Femur (tissue), 1 donor: ENCODE data around the gene MTMR6.
"Not testable (repeated sequence)": the region's sequence is repeated elsewhere in the genome, so short reads cannot be mapped to it uniquely, and the experiment has no call there.

Source experiments
- DNase-seq: peaks from one replicate; pipeline ENCODE4 v3.0.0-alpha.2; 2017

The MTMR6 gene

DNA sequence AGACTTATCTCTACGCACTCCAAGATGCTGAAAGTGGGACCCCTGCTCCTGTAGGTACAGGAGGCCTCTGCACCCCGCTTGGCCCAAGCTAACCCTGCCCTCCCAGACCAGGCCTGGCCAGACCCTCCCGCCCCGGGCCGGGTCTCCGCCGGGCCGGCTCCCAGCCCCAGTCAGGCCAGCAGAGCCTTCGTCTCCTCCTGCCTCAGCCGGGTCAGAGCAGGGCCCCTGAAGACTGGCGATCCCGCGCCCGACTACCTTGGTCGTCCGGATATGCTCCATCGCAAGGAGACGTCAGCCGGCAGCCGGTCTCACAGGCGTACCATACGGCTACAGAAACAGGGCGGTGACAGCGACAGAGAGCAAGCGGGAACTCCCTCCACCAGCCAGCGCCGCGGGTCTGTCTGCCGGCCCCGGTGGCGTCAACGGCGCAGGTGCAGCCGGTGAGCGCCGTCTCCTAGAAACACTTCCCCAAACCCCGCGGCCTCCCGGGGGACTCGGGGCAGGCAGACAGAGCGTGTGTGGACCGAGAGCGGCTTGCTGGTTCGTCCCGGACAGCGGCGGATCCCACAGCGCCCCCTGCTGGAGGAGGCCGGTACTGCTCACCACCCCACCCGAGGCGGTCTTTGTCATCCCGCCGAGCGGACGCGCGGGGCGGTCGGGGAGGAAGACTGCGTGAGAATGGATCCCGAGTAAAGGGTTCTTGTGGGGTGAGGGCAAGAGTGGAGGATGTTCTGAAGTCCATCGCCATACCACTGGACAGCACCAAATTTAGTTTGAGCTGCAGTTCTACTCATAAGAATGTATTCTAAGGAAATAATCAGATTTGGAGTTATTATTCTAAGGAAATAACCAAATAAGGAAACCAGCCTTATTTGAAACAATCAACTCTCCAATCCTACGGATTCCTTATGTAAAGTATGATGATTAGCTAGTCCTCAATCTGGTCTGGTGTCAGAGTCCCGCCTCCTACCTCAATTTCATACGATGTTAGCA, at the start of gene MTMR6:
Gene MTMR6, minus strand, starts transcription at position 520 of the 993 bp plus-strand sequence. Its CDS starts 241 bp downstream, at position 279.
- peak; percentile 96 for DNase-seq

DNA sequence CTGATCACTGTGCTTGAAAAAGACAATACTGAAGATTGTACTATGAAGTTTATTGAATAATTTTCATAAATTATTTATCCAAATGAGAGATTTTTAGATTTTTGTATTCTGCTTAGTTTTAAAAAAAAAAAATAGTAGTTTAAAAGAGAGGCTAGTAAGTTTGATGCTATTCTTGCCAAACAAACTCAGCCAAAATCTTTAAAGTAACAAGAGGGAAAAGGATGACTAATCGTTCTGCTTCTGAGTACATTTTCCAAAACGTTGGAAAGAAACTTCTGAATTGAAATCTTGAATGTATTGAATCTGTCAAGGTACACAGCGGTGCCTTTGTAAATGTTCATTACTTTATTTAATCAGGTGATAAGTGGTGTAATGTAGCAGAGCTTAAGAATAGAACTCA, 48.6 kb upstream of the MTMR6 start:
- no peak for DNase-seq

DNA sequence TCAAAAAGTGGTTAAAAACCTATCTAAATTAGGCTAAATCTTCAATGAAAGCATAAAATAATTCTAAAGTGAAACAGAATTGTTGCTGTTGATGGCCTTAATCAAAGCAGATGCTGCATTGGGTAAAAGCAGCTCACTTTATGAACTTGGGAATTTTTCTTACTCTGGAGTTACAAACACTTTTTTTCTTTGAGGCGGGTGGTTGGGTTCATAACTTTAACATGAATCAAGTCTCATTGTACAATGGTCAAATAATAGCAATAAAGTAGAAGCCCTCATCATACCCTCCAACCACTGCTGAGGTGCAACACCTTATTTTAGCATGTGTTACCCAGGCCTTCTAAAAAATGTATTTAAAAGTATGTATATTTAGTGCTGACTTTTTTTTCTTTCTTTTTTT, 43.3 kb upstream of the MTMR6 start:
- no peak for DNase-seq

DNA sequence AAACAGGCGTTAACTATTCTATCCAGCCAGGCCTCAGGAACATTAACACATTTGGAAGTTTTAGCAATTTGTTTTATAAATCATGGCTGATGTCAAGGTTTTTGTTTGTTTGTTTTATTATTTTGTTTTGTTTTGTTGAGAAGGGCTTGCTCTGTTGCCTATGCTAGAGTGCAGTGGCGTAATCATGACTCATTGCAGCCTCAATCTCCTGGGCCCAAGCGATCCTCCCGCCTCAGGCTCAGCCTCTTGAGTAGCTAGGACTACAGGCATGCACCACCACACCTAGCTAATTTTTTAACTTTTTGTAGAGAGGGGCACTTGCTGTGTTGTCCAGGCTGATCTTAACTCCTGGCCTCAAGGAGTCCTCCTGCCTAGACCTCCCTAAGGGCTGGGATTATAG, 42.4 kb upstream of the MTMR6 start:
- DNase-seq: no peak

DNA sequence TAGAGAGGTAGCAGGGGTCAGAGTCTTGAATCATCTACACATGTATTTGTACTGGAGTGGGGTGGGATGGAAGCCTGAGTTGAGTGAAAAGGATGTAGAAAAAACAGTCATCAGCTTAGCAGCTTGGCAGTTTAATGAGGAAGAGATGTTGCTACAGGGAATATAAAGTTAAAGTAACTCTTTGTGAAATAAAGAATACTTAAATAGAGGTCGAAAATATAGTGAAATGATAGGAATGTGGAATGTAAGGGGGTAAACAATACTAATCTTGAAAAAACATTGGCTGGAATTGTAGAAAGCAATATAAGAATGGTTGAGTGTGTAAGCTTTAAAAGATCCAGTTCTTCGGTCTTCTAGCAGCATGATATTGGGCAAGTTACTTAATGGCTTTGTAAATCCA, 36.8 kb upstream of the MTMR6 start:
- no peak for DNase-seq

DNA sequence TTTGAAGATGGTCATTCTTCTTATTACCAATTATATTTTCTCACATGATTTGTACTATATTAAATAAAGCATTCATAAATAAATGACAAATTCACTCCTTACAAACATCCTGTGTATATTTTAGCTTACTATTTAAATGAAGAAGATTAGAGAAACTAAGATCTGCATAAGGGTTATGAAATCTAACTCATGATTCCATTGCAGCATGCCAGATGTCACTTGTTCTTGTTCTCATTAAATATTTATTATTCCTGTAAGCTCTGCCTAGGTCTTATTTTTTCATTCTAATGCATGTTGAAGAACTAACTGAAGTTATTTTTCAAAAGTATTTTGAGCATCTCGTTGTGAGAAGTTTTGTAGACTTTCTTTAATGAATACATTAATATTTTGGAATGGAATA, 32.5 kb upstream of the MTMR6 start:
- no peak for DNase-seq

DNA sequence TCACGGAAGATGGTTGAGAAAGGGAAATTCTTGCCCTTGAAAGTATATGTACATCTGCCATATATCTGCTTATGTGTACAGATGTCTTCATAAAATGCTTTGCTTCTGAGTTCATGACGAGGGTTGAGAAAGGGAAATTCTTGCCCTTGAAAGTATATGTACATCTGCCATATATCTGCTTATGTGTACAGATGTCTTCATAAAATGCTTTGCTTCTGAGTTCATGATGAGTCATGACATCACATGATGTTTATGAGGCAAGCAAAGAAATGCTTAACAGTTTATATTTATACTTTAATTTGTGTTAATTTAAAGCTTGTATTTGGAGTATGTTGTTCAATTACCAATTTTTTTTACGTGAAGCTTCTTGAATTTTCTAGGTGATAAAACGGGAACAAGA, 31.7 kb upstream of the MTMR6 start:
- not testable (repeated sequence) for DNase-seq

DNA sequence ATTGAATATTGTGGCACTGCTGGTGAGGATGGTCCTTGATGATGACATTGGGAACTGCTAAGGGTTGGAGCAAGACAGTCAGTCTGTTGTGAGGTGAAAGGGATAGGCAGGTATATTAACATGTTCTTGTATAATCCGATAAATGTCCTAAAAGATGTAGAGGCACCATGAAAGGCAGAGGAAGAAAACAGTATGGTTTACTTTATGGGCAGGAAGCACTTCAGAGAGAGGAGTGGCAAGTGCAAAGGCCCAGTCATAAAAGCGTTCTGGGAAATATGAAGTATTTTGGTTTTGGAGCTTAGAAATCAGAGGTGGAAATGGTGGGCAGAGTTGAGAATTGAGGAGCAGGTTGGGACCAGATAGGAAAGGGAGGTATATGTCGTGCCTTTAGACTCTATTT, 23.6 kb upstream of the MTMR6 start:
- DNase-seq: no peak

DNA sequence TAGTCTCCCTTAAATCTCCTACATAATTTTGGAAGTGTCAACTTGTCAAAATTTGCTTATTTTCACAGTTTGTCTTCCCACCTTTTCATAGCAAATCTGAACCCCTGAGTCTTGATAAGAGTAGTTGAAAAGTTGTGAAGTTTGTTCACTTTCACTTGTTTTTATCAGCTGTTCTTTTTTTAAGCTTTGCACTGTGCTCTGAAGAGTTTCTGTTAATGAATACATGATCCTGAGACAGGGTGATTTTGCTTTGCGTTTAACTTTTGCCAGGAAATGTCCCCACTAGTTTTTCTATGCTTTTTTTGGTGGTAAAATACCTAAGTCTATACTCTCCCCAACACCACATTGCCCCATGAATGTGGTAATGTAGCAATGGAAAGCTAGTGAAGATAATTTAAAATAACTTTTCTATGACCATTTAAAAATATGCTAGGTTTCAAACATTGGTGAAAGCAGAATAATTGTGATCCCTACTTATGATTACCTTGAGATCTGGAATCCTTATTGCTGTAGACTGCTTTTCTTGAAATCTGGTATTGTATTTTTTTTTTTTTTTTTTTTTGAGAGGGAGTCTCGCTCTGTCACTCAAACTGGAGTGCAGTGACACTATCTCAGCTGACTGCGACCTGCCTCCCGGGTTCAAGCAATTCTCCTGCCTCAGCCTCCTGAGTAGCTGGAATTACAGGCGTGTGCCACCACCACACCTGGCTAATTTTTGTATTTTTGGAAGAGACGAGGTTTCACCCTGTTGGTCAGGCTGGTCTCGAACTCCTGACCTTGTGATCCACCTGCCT, 19.6 kb upstream of the MTMR6 start:
- no peak for DNase-seq

DNA sequence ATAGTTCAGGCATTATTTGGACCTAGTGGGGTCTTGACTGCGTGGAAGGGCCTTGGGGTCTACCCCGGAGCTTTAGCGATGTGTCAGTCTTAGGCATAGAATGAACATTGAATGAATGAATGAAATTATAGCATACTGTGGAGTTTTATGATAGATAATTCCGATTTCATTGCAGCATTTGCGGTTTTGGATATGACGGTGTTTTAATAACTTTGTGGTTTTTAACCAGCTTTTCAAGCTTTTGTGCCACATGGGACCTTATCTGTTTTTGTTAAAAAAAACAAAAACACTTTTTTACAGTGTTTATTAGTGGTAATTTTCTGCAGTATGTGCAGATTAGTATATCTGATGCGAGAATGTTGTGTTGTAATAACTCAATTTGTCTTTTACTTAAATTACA, 14.8 kb upstream of the MTMR6 start:
- DNase-seq: no peak

DNA sequence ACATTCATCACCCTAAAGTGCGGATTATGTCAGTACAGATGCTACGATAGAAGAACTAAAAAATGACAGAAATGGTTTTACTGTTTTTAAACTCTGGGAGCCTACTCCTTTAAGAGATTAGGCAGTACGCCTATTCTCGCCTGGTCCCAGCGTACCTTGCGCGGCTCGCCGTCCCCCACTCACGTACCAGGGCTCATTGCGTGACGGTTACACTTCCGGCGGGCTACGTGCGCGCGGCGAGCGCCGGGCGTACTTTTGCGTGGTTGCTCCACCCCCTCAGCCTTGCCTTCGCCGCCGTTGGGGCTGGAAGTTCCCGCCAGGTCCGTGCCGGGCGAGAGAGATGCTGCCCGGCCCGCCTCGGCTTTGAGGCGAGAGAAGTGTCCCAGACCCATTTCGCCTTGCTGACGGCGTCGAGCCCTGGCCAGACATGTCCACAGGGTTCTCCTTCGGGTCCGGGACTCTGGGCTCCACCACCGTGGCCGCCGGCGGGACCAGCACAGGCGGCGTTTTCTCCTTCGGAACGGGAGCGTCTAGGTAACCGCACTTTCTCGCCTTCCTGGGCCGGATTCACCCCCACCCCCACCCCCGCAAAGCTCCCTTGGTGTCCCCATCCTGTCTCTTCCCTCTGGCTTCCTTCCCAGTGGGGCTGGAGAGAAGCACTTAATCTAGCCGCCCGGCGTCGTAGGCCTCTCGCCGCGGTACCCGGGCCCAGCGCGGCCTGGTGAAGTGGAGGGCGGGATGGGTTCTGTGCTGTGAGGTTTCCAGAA, 14.2 kb upstream of the MTMR6 start, which contains the start of gene NUP58:
Gene NUP58, plus strand, starts transcription at position 279 of the 767 bp plus-strand sequence. Its CDS starts 149 bp downstream, at position 428.
- peak; percentile 97 for DNase-seq

DNA sequence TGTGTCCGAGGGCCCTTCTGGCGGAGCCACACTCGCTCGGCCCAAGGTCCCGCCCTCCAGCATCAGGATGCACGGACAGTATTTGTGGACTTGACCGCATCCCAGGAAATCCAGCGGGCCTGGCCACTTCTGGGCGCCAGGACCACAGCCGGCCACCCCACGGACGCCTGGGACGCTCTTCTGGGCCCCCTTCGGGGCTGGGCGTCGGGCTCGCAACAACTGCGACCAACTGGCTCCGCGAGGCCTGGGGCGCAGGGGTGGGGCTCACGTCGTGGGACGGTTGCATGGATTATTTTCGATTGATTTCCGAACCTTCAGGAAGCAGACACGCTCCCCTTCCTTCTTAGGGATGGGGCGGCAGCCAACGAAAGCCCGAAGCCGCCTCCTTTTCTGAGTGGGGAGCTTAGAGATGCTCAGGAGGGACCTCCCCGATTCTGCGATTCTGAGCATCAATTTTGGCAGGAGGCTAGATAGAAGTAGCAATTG, 13.6 kb upstream of the MTMR6 start:
- DNase-seq: peak; percentile 60

DNA sequence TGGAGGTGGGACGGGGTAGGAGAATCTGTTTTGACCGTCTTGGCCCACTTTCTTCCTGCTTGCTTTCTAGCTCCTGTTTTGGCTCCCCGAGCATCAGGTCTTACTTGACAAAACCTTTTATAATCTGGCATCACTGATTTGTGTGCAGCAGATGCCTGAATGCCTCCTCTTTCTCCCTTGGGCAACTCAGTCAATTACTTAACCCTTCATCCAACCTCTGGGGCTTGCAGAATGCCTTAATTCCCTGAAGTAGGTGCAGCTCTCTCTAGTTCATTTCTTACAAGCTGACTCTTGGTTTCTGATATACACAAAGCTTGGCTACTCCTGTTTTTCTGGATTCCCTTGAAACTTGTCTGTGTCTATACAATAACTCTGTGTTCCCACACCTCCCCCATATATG, 8.4 kb upstream of the MTMR6 start:
- DNase-seq: no peak

DNA sequence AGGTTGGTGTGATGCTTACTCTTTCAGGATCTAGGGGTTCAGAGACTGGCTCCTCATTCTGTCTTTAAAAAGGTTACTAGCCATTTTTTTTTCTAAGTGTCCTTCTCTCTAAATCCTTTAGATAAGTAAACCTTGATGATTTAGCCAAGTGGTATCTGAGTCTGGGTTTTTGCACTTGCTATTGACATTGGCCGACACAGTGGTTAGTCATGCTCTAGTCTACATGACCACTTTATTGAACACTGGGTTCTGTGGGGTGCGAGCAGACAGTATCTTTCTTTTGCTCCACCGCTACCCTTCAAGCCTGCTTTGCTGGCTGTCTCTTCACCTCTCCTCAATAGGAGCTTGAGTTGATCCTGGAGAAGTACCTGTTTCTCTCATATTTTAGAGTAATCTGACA, 7.9 kb upstream of the MTMR6 start:
- DNase-seq: no peak

DNA sequence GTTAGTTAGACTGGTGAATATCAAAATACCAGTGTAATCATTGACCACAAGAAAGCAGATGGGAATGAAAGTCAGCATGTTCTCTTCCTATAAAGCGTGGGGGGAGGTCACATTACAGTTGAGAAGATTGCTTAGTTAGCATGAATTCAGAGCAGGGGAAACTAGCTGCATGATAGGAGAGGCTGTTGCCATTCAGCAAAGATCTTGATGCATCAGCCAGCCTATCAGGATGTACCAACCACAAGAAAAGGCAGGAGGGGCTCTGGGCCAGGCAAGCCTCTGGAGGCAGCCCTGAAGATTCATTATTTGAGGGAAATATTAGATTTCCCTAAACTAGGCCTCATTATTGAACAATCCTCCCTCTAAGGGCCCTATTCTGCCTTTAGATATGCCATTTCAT, 5.0 kb upstream of the MTMR6 start:
- no peak for DNase-seq

DNA sequence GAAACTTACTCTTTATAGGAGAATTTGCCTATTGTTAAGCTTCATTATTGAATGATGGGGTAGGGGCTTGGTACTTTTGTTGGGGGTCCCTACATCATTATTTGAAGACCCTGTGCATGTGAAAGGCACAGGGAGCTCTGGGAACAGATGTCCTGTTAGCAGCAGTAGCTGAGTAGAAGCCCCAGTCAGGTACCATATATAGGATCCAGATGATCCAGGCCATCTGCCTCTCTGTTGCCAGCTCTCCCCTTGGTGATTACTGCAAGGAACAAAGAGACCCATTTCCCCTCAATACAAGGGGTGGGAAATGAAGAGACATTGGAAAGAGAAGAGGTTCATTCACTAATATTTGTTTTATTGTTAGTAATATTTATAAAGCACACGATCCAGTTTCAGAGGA, 4.4 kb upstream of the MTMR6 start:
- DNase-seq: no peak

DNA sequence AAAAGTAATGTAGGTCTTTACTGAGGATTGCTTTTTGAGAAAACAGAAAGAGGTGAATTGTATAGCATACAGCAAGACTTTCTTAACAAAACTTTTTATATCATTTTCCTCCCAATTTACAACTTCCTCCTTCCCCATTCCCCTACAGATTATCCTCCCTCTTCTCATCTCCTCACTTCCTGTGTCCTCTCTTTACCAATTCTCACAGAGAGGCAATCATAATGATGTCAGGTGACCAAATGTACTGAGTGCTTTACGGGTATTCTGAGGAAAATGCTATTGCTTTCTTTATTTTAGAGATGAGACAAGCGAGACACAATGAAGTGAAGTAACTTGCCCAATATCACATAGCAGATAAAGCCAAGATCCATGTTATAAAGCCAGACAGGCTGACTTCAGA, 1.7 kb upstream of the MTMR6 start:
- DNase-seq: no peak

DNA sequence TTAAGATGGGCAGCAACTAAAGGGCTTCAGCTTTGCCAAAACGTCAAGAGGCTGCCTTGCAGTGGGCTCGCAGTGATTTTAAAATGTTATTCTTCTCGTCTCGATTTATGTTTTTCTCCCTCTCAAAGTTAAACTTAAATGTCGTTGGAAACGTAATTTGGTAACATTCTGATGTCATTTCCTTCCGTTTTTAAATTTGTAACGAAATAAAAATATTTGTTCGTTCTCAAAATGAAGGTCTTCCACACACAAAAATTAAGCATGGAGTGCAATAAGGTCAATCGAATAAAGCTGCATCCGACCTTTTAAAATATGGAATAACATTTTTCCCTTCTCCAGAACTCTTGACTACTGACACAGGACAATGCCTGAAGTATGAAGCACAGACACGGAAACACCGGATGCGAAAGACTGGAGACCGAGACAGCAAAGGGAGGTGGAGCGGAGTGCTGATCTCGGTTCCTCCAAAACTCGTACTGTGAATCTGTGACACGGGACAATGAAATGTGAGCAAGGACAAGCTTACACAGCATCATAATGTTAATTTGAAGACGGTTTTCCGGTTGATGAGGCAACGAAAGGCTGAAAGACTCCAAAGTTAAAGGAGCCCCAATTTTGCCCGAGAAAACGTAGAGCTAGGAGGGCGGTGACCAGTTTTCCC, 850 bp downstream of the MTMR6 start:
- peak; percentile 48 for DNase-seq

DNA sequence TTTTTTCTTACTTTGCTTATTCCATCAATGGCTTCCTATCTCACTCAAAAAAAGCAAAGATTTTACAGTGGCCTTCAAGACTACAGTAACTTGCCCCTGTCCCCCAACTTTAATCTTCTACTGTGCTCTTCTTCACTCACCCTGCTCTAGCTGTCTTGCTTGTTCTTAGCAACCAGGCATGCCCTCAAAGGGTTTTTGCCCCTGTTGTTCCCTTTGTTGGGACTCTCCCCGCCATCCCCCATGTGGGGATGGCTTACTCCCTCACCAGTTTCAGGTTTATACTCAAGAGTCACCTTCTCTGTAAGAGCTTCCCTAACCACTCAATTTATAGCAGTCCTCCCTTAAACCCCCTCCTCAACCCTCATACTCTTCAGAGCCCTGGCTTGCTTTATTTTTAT, 5.4 kb downstream of the MTMR6 start:
- no peak for DNase-seq

DNA sequence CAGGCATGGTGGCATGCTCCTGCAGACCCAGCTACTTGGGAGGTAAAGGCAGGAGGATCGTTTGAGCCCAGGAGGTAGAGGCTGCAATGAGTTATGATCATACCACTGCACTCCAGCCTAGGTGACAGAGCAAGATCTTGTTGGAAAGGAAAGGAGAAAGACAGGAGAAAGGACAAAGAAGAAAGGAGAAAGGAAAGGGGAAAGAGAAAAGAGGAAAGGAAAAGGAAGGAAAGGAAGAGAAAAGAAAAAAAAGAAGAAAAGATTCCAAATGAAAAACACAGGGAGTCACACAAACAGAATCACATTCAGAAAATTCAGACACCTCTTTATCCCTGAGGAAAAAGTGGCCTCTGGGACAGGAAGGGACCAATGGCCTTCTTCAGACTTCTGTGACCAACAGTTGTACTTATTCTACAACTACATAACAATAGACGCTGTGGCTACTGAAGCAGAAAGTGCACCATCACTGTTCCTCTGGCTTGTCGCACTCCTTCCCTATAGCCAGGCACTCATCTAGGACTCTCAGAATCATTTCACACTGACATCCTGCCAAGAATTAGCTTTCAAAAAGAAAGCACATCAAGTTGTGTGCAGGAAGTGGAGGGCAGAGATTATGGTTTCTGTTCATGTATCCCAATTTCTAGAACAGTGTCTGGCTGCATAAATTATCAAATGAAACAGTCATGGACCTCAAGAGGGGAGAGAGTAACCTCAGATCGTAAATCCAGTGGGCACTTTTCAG, 5.9 kb downstream of the MTMR6 start:
- no peak for DNase-seq

DNA sequence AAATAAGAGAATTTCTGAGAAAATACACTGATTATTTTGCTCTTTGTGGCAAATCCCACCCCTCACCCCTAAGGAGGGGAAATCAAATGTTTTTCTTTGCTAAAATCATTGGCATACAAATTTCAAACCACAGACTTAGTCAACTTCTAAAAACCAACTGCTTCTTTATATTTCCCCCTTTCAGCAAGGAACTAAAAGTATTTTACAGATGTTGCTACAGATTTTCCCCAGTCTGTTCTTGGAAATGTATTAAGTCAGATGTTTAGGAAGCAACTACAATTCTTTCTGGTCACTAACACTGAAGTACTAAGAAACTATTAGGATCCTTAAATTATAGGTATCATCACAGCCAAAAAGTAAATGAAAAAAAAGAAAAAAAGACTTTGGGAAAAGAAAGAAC, 6.9 kb downstream of the MTMR6 start:
- DNase-seq: no peak

DNA sequence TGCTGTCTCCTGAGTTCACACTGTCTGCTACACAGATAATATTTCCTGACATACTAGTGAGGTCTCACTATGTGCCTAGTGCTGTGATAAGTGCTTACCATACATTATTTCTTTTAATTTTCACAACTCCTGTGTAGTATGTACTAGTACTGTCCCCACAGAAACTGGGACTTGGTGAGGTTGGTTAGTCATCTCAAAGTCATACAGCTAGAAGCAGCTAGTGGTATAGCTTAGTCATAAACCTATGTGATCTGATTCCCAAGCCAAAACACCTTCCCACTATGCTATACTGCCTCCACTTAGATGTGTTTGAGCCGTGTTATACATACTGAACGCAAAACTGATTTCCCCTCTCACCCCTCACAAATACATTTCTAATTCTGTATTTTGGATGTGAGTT, 10.5 kb downstream of the MTMR6 start:
- no peak for DNase-seq
